Measurements from ENCODE around the gene CCL22. TPM values are rescaled to one million over a fixed set of nuclear protein-coding genes. Genes with fewer than 3 reads are reported as not detected.

CCL22 gene
- total RNA-seq, 1 donor from 2014 or later = not detected

- Histone ChIP-seq H3K27me3 (ENCODE audit: control insufficient read depth, insufficient read depth, low read length) (no peaks in the 10 kb centered on the region), H3K36me3 (ENCODE audit: control insufficient read depth, insufficient read depth, low read length) (no peaks in the 10 kb centered on the region), H3K4me3 (ENCODE audit: low read depth, low read length) (no peak overlapping the region)
- DNase-seq (ENCODE audit: low read depth) = no peak
- no peak for TF ChIP-seq CTCF (IDR thresholded peaks at IDR 0.05; ENCODE audit: insufficient read depth, low read length, poor library complexity, severe bottlenecking)
Measured at GRCh38 chr16:57386381-57386951, 27.9 kb downstream of the CCL22 start.

GRCh38 chr16:57387598-57388354 lies 29.2 kb downstream of the CCL22 start:
- Histone ChIP-seq H3K27me3 (ENCODE audit: control insufficient read depth, insufficient read depth, low read length) (no peaks in the 10 kb centered on the region), H3K4me3 (ENCODE audit: low read depth, low read length) (no peak overlapping the region), H3K36me3 (ENCODE audit: control insufficient read depth, insufficient read depth, low read length) (no peaks in the 10 kb centered on the region)
- DNase-seq (ENCODE audit: low read depth) = no peak
- no peak for TF ChIP-seq CTCF (IDR thresholded peaks at IDR 0.05; ENCODE audit: insufficient read depth, low read length, poor library complexity, severe bottlenecking)

- Histone ChIP-seq H3K4me3 (ENCODE audit: low read depth, low read length) (no peak overlapping the region), H3K27me3 (ENCODE audit: control insufficient read depth, insufficient read depth, low read length) (no peaks in the 10 kb centered on the region), H3K36me3 (ENCODE audit: control insufficient read depth, insufficient read depth, low read length) (no peaks in the 10 kb centered on the region)
- TF ChIP-seq CTCF (IDR thresholded peaks at IDR 0.05; ENCODE audit: insufficient read depth, low read length, poor library complexity, severe bottlenecking) = no peak
- no peak for DNase-seq (ENCODE audit: low read depth)
Measured at GRCh38 chr16:57388359-57389086, 29.9 kb downstream of the CCL22 start.

GRCh38 chr16:57389087-57389468 lies 30.5 kb downstream of the CCL22 start:
- DNase-seq (ENCODE audit: low read depth) = no peak
- no peaks in the 10 kb centered on the region for H3K36me3 ChIP-seq (ENCODE audit: control insufficient read depth, insufficient read depth, low read length)
- H3K4me3 ChIP-seq (ENCODE audit: low read depth, low read length) = no peak overlapping the region
- TF ChIP-seq CTCF (IDR thresholded peaks at IDR 0.05; ENCODE audit: insufficient read depth, low read length, poor library complexity, severe bottlenecking) = no peak
- H3K27me3 ChIP-seq (ENCODE audit: control insufficient read depth, insufficient read depth, low read length) = no peaks in the 10 kb centered on the region

- Histone ChIP-seq H3K4me3 (ENCODE audit: low read depth, low read length) (no peak overlapping the region), H3K27me3 (ENCODE audit: control insufficient read depth, insufficient read depth, low read length) (peaks cover 2% of the 10 kb centered on the region), H3K36me3 (ENCODE audit: control insufficient read depth, insufficient read depth, low read length) (no peaks in the 10 kb centered on the region)
- DNase-seq (ENCODE audit: low read depth) = no peak
- no peak for TF ChIP-seq CTCF (IDR thresholded peaks at IDR 0.05; ENCODE audit: insufficient read depth, low read length, poor library complexity, severe bottlenecking)
Measured at GRCh38 chr16:57390636-57391295, 32.2 kb downstream of the CCL22 start.
